ENCODE measurements around the gene PSAP. TPM values are rescaled to one million over a fixed set of nuclear protein-coding genes. Genes with fewer than 3 reads are reported as not detected.
"Not testable (repeated sequence)": the region's sequence is repeated elsewhere in the genome, so short reads cannot be mapped to it uniquely, and the experiment has no call there.

Gene PSAP
- 358 and 493 TPM in 2 replicates for total RNA-seq (ENCODE audit: low replicate concordance)

- H3K4me1 ChIP-seq: peaks cover 15% of the 10 kb centered on the region
- H3K9me3 ChIP-seq (ENCODE audit: low read depth): no peaks in the 10 kb centered on the region
- H3K9ac ChIP-seq: peak within 1 kb of the TSS; percentile 62
- Mint-ChIP-seq H3K4me1 (peaks cover 44% of the 10 kb centered on the region), H3K36me3 (peaks cover 14% of the 10 kb centered on the region), H3K27me3 (ENCODE audit: insufficient read depth, low read depth) (peaks cover 5% of the 10 kb centered on the region), H3K4me3 (peak within 1 kb of the TSS; percentile 98), H3K9me3 (no peaks in the 10 kb centered on the region), H3K27ac (peak within 1 kb of the TSS; percentile 91)
- DNase-seq (ENCODE audit: low spot score): peak; percentile 99
- no peaks in the 10 kb centered on the region for H3K36me3 ChIP-seq
- H3F3A ChIP-seq (ENCODE audit: low read depth): peaks cover 7% of the 10 kb centered on the region
- TF ChIP-seq EZH2 (IDR thresholded peaks at IDR 0.05) (no peak), CTCF (IDR thresholded peaks at IDR 0.05) (peak; percentile 6), EZH2phosphoT487 (IDR thresholded peaks at IDR 0.05) (no peak)
- peaks cover 51% of the 10 kb centered on the region for H3K79me2 ChIP-seq (ENCODE audit: low read depth)
- H3K4me2 ChIP-seq: peak within 1 kb of the TSS; percentile 85
- no peaks in the 10 kb centered on the region for H3K27me3 ChIP-seq
- H4K20me1 ChIP-seq (ENCODE audit: low read depth): peaks cover 42% of the 10 kb centered on the region
- peak within 1 kb of the TSS; percentile 86 for H3K27ac ChIP-seq
- H3K4me3 ChIP-seq: peak within 1 kb of the TSS; percentile 82
- peak within 1 kb of the TSS; percentile 65 for H2AFZ ChIP-seq (replicated peaks)
Observed at GRCh38 chr10:71850743-71851464, at the start of gene PSAP. TSS of gene PSAP (minus strand) at chr10:71851251. CDS start at chr10:71851221, 30 bp downstream.

- no peaks in the 10 kb centered on the region for H3K9me3 ChIP-seq (ENCODE audit: low read depth)
- no peaks in the 10 kb centered on the region for H3K36me3 ChIP-seq
- no peak overlapping the region for H3K4me3 ChIP-seq
- no peaks in the 10 kb centered on the region for H3K79me2 ChIP-seq (ENCODE audit: low read depth)
- TF ChIP-seq CTCF (IDR thresholded peaks at IDR 0.05) (no peak), EZH2 (IDR thresholded peaks at IDR 0.05) (no peak), EZH2phosphoT487 (IDR thresholded peaks at IDR 0.05) (no peak)
- Mint-ChIP-seq H3K4me1 (peaks cover 2% of the 10 kb centered on the region), H3K27ac (no peak overlapping the region), H3K9me3 (peaks cover 4% of the 10 kb centered on the region), H3K4me3 (no peak overlapping the region), H3K27me3 (ENCODE audit: insufficient read depth, low read depth) (peaks cover 17% of the 10 kb centered on the region), H3K36me3 (no peaks in the 10 kb centered on the region)
- DNase-seq (ENCODE audit: low spot score): no peak
- H3K27ac ChIP-seq: no peak overlapping the region
- no peak overlapping the region for H3K4me2 ChIP-seq
- H3K9ac ChIP-seq: no peak overlapping the region
- H3K4me1 ChIP-seq: no peaks in the 10 kb centered on the region
- no peaks in the 10 kb centered on the region for H4K20me1 ChIP-seq (ENCODE audit: low read depth)
- no peaks in the 10 kb centered on the region for H3K27me3 ChIP-seq
- no peak overlapping the region for H2AFZ ChIP-seq (replicated peaks)
- H3F3A ChIP-seq (ENCODE audit: low read depth): no peaks in the 10 kb centered on the region
Observed at GRCh38 chr10:71900441-71901180, 49.6 kb upstream of the PSAP start.

- no peak overlapping the region for H3K4me3 Mint-ChIP-seq
- no peaks in the 10 kb centered on the region for H3K4me1 ChIP-seq
- no peaks in the 10 kb centered on the region for H4K20me1 ChIP-seq (ENCODE audit: low read depth)
- no peak overlapping the region for H2AFZ ChIP-seq (replicated peaks)
- H3K36me3 Mint-ChIP-seq: no peaks in the 10 kb centered on the region
- H3K4me1 Mint-ChIP-seq: peaks cover 2% of the 10 kb centered on the region
- H3K9me3 ChIP-seq (ENCODE audit: low read depth): no peaks in the 10 kb centered on the region
- TF ChIP-seq EZH2 (IDR thresholded peaks at IDR 0.05): no peak
- no peak for TF ChIP-seq CTCF (IDR thresholded peaks at IDR 0.05)
- TF ChIP-seq EZH2phosphoT487 (IDR thresholded peaks at IDR 0.05): no peak
- no peaks in the 10 kb centered on the region for H3K27me3 ChIP-seq
- peaks cover 16% of the 10 kb centered on the region for H3K27me3 Mint-ChIP-seq (ENCODE audit: insufficient read depth, low read depth)
- no peaks in the 10 kb centered on the region for H3F3A ChIP-seq (ENCODE audit: low read depth)
- H3K4me2 ChIP-seq: no peak overlapping the region
- H3K9ac ChIP-seq: no peak overlapping the region
- H3K36me3 ChIP-seq: no peaks in the 10 kb centered on the region
- no peak overlapping the region for H3K4me3 ChIP-seq
- no peaks in the 10 kb centered on the region for H3K79me2 ChIP-seq (ENCODE audit: low read depth)
- H3K27ac ChIP-seq: no peak overlapping the region
- peaks cover 4% of the 10 kb centered on the region for H3K9me3 Mint-ChIP-seq
- H3K27ac Mint-ChIP-seq: no peak overlapping the region
- no peak for DNase-seq (ENCODE audit: low spot score)
Observed at GRCh38 chr10:71899665-71900412, 48.8 kb upstream of the PSAP start.

- not testable (repeated sequence) for H3K9ac ChIP-seq; H3K27ac ChIP-seq; H3K27me3 ChIP-seq; H3F3A ChIP-seq (ENCODE audit: low read depth); H3K4me2 ChIP-seq; H3K79me2 ChIP-seq (ENCODE audit: low read depth); DNase-seq (ENCODE audit: low spot score); H3K4me1 Mint-ChIP-seq; H3K27ac Mint-ChIP-seq; H3K36me3 ChIP-seq; H3K4me3 Mint-ChIP-seq; H3K4me1 ChIP-seq; H3K9me3 Mint-ChIP-seq; H2AFZ ChIP-seq (replicated peaks); H3K4me3 ChIP-seq; H4K20me1 ChIP-seq (ENCODE audit: low read depth); H3K36me3 Mint-ChIP-seq; H3K9me3 ChIP-seq (ENCODE audit: low read depth)
- H3K27me3 Mint-ChIP-seq (ENCODE audit: insufficient read depth, low read depth): peaks cover 16% of the 10 kb centered on the region
Observed at GRCh38 chr10:71898346-71898745, 47.3 kb upstream of the PSAP start.
